Left ventricle myocardium inferior (tissue), 1 donor: Measurements from ENCODE around the gene TBC1D22A. TPM values are rescaled to one million over a fixed set of nuclear protein-coding genes. Genes with fewer than 3 reads are reported as not detected.
A peak's percentile ranks its signal among the peaks of the same experiment; 100 is the strongest.
"Not testable (repeated sequence)": the region's sequence is repeated elsewhere in the genome, so short reads cannot be mapped to it uniquely, and the experiment has no call there.

Source experiments
- DNase-seq: peaks from one replicate; pipeline ENCODE4 v3.0.0-alpha.2; 2020
- H3K27ac ChIP-seq: fragments of 200-600 bp; replicated peaks from 2 replicates; pipeline ENCODE4 v1.8.0; 2021
- H3K27me3 ChIP-seq: fragments of 200-600 bp; 2 replicates; pipeline ENCODE4 v1.8.0; 2021; ENCODE audit warnings: low read depth
- H3K36me3 ChIP-seq: fragments of 200-600 bp; 2 replicates; pipeline ENCODE4 v1.8.0; 2021
- H3K4me1 ChIP-seq: fragments of 200-600 bp; 2 replicates; pipeline ENCODE4 v1.8.0; 2021
- H3K4me3 ChIP-seq: fragments of 200-600 bp; 2 replicates; pipeline ENCODE4 v1.8.0; 2021; ENCODE audit warnings: mild to moderate bottlenecking, moderate library complexity
- H3K9me3 ChIP-seq: fragments of 200-600 bp; replicated peaks from 2 replicates; pipeline ENCODE4 v1.8.0; 2021
- CTCF ChIP-seq: fragments of 200-600 bp; IDR thresholded peaks from 2 replicates; pipeline ENCODE4 v1.8.0; 2021; ENCODE audit warnings: antibody characterized with exemption, mild to moderate bottlenecking, borderline replicate concordance
- intact Hi-C: fragments of 100-400 bp; cut with micrococcal nuclease; formaldehyde crosslinking; loops from one replicate; pipeline ENCODE4 v1.11.0; 2022
- total RNA-seq: library from RNA; stranded (reverse); fragmentation: NEBNext Ultra II Directional; extraction: Animal tissue kit (Norgen Biotek cat#: 25700); gene quantifications from one replicate; pipeline ENCODE4 v1.2.1, GENCODE V29; 2021
- donor health status: DM: no; HTN: yes; CAD: no; lungs with severe emphysema.

The TBC1D22A gene
- total RNA-seq, 1 donor from 2014 or later, result 16.2 TPM

- intact Hi-C loops, result no loop called here
- peaks cover 24% of the 10 kb centered on the region for H3K4me1 ChIP-seq
- H3K9me3 ChIP-seq, result peaks cover 6% of the 10 kb centered on the region
- no peaks in the 10 kb centered on the region for H3K27me3 ChIP-seq
- H3K27ac ChIP-seq, result peak overlapping the region; percentile 84
- H3K4me3 ChIP-seq, result peak overlapping the region; percentile 9
- H3K36me3 ChIP-seq, result peaks cover 3% of the 10 kb centered on the region
- no peak for DNase-seq
- TF ChIP-seq CTCF, result no peak
Measured at GRCh38 chr22:47164514-47165337, 402.3 kb downstream of the TBC1D22A start.

DNA sequence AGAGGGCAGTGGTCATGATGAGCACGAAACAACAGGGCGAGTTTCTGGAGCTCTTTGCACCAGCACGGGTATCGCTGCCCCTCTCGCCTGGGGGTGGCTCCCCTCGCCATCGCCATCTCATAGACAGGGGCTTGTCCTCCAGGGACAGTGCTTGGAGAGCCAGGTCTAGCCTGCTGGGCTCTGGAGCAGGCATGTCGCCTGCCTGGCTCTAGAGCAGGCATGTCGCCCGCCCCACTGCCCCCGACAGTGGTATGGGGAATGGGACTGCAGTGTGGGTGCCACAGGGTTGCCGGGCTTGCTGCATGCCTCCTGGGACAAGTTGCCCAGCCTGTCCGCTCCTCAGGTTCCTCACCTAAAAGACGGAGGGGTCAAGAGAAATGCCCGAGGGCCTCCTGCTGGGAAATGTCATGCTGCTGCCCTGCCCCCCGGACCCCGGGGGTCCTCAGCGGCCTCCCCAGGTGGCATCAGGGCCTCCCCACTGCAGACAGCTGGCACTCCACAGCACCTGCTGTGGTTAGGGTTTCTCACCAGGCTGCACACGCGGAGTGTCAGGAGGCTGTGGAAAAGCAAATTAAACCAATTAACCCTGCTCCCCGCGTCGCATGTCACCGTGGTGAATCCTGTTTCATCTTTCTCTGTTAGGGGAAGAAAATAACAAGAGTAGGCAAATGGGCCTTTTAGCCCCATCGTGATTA is 403.0 kb downstream of the TBC1D22A start:
- peak overlapping the region; percentile 84 for H3K27ac ChIP-seq
- H3K36me3 ChIP-seq, result peaks cover 3% of the 10 kb centered on the region
- peaks cover 24% of the 10 kb centered on the region for H3K4me1 ChIP-seq
- DNase-seq, result no peak
- no peaks in the 10 kb centered on the region for H3K27me3 ChIP-seq
- intact Hi-C loops, result no loop called here
- H3K4me3 ChIP-seq, result no peak overlapping the region
- peaks cover 6% of the 10 kb centered on the region for H3K9me3 ChIP-seq
- TF ChIP-seq CTCF, result no peak

DNA sequence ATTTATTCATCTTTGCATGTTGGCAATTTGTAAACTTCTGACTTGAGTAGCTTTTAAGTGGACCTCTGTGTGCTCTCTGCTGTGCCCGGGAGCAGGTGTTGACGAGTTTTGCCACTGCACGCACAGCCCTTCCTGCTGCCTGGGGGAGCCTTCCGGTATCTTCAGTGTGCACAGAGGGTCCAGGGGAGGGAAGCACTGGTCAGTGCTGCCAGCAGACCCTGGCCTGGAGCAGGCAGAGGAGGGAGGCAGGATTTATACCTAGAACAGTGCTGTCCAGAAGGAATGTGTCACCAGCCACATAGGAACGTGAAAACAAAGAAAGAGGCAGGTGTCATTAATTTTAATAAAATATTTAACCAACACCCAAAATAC is 403.6 kb downstream of the TBC1D22A start:
- Histone ChIP-seq H3K9me3 (peaks cover 6% of the 10 kb centered on the region), H3K27ac (no peak overlapping the region), H3K4me1 (peaks cover 27% of the 10 kb centered on the region), H3K4me3 (no peak overlapping the region), H3K36me3 (peaks cover 3% of the 10 kb centered on the region), H3K27me3 (no peaks in the 10 kb centered on the region)
- TF ChIP-seq CTCF, result no peak
- no peak for DNase-seq
- intact Hi-C loops, result no loop called here

DNA sequence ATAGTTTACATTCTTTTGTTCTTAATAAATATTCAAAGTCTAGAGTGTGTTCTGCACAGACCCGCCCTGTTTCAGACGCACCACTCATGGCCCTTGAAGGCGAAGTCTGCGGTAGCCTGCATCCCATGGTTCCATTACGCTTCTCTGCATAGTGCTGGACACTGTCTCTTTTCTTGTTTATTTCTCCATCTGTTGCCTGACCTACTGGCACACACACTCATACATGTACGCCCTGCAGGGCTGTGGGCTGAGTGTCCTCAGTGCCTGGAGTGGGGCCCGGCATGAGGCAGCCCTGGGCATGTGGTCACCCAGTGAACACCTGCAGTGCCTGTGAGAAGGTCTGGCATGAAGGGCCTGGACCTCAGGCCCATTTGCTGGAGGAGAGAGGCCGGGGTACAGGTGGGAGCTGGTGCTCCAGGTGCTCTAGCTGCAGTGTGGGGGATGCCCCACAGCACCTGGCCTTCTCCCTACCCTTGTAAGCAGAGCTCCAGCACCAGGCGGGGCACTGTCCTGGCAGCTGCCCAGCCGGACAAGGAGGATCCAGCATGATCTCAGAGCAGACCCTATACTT is 404.1 kb downstream of the TBC1D22A start:
- DNase-seq, result no peak

DNA sequence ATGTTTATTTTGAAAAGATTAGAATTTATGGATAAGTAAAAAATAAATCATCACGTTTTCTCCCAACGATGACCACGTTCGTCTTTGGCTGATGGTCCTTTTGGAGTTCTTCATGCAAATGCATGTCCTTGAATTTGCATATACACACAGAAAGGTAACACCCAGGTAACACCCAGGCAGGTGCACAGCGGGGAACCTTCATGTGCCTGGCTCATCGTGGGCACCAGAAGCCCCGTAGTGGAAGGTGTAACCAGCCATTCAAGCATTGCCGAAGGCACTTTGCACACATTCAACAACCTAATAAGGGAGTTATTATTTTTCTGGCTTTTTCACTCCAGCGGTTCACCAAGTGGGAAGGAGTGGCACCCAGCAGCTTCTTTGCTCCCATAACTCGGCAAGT is 404.6 kb downstream of the TBC1D22A start:
- H3K36me3 ChIP-seq, result peaks cover 3% of the 10 kb centered on the region
- intact Hi-C loops, result no loop called here
- peaks cover 31% of the 10 kb centered on the region for H3K4me1 ChIP-seq
- DNase-seq, result no peak
- no peak overlapping the region for H3K4me3 ChIP-seq
- no peak for TF ChIP-seq CTCF
- H3K27ac ChIP-seq, result no peak overlapping the region
- H3K27me3 ChIP-seq, result no peaks in the 10 kb centered on the region
- H3K9me3 ChIP-seq, result peaks cover 6% of the 10 kb centered on the region

More for the DNA sequence above, 404.1 kb downstream of the TBC1D22A start:
- peaks cover 31% of the 10 kb centered on the region for H3K4me1 ChIP-seq
- H3K27ac ChIP-seq, result no peak overlapping the region
- TF ChIP-seq CTCF, result no peak
- intact Hi-C loops, result no loop called here
- H3K4me3 ChIP-seq, result no peak overlapping the region
- H3K9me3 ChIP-seq, result peaks cover 6% of the 10 kb centered on the region
- no peaks in the 10 kb centered on the region for H3K27me3 ChIP-seq
- H3K36me3 ChIP-seq, result peaks cover 3% of the 10 kb centered on the region

GRCh38 chr22:47167921-47168320 is 405.5 kb downstream of the TBC1D22A start:
- DNase-seq, H3K27me3 ChIP-seq, H3K36me3 ChIP-seq, H3K27ac ChIP-seq, H3K9me3 ChIP-seq, H3K4me3 ChIP-seq, intact Hi-C loops: not testable (repeated sequence)
- H3K4me1 ChIP-seq, result peaks cover 31% of the 10 kb centered on the region
